ENCODE data around the gene PML. TPM values are rescaled to one million over a fixed set of nuclear protein-coding genes. Genes with fewer than 3 reads are reported as not detected.

Gene PML
- total RNA-seq, 1 donor from 2014 or later, result 27.8 TPM

GRCh38 chr15:73947651-73948050 lies 46.9 kb upstream of the PML start:
- no peak for DNase-seq (ENCODE audit: low spot score, unreplicated experiment)
- H3K9me3 Mint-ChIP-seq (ENCODE audit: low read depth), result no peaks in the 10 kb centered on the region
- no peaks in the 10 kb centered on the region for H3K27me3 Mint-ChIP-seq
- no peak for TF ChIP-seq CTCF (IDR thresholded peaks at IDR 0.05; ENCODE audit: unreplicated experiment)
- H3K27ac Mint-ChIP-seq, result no peak overlapping the region
- H3K4me3 Mint-ChIP-seq (ENCODE audit: low read depth), result no peak overlapping the region
- H3K4me1 Mint-ChIP-seq (ENCODE audit: low read depth), result peaks cover 5% of the 10 kb centered on the region
- no peaks in the 10 kb centered on the region for H3K36me3 Mint-ChIP-seq (ENCODE audit: insufficient read depth)

- DNase-seq (ENCODE audit: low spot score, unreplicated experiment), result no peak
- no peaks in the 10 kb centered on the region for H3K36me3 Mint-ChIP-seq (ENCODE audit: insufficient read depth)
- TF ChIP-seq CTCF (IDR thresholded peaks at IDR 0.05; ENCODE audit: unreplicated experiment), result no peak
- H3K27ac Mint-ChIP-seq, result no peak overlapping the region
- no peaks in the 10 kb centered on the region for H3K9me3 Mint-ChIP-seq (ENCODE audit: low read depth)
- H3K27me3 Mint-ChIP-seq, result no peaks in the 10 kb centered on the region
- H3K4me1 Mint-ChIP-seq (ENCODE audit: low read depth), result peaks cover 5% of the 10 kb centered on the region
- no peak overlapping the region for H3K4me3 Mint-ChIP-seq (ENCODE audit: low read depth)
These were observed 46.1 kb upstream of the PML start for GRCh38 chr15:73948396-73948795.

- TF ChIP-seq CTCF (IDR thresholded peaks at IDR 0.05; ENCODE audit: unreplicated experiment), result no peak
- Mint-ChIP-seq H3K4me3 (ENCODE audit: low read depth) (no peak overlapping the region), H3K36me3 (ENCODE audit: insufficient read depth) (no peaks in the 10 kb centered on the region), H3K4me1 (ENCODE audit: low read depth) (peaks cover 1% of the 10 kb centered on the region), H3K9me3 (ENCODE audit: low read depth) (no peaks in the 10 kb centered on the region), H3K27me3 (no peaks in the 10 kb centered on the region), H3K27ac (no peak overlapping the region)
- no peak for DNase-seq (ENCODE audit: low spot score, unreplicated experiment)
These were observed 45.5 kb upstream of the PML start for GRCh38 chr15:73948982-73949381.

GRCh38 chr15:73949496-73949895 lies 45.0 kb upstream of the PML start:
- H3K36me3 Mint-ChIP-seq (ENCODE audit: insufficient read depth), result no peaks in the 10 kb centered on the region
- H3K4me1 Mint-ChIP-seq (ENCODE audit: low read depth), result peaks cover 1% of the 10 kb centered on the region
- H3K9me3 Mint-ChIP-seq (ENCODE audit: low read depth), result no peaks in the 10 kb centered on the region
- no peaks in the 10 kb centered on the region for H3K27me3 Mint-ChIP-seq
- H3K27ac Mint-ChIP-seq, result no peak overlapping the region
- no peak overlapping the region for H3K4me3 Mint-ChIP-seq (ENCODE audit: low read depth)
- no peak for DNase-seq (ENCODE audit: low spot score, unreplicated experiment)
- TF ChIP-seq CTCF (IDR thresholded peaks at IDR 0.05; ENCODE audit: unreplicated experiment), result no peak

GRCh38 chr15:73950479-73950830 lies 44.1 kb upstream of the PML start:
- TF ChIP-seq CTCF (IDR thresholded peaks at IDR 0.05; ENCODE audit: unreplicated experiment), result no peak
- Mint-ChIP-seq H3K4me1 (ENCODE audit: low read depth) (peaks cover 1% of the 10 kb centered on the region), H3K4me3 (ENCODE audit: low read depth) (no peak overlapping the region), H3K36me3 (ENCODE audit: insufficient read depth) (no peaks in the 10 kb centered on the region), H3K27me3 (no peaks in the 10 kb centered on the region), H3K27ac (no peak overlapping the region), H3K9me3 (ENCODE audit: low read depth) (no peaks in the 10 kb centered on the region)
- no peak for DNase-seq (ENCODE audit: low spot score, unreplicated experiment)

Measured in progenitor cell of endocrine pancreas (in vitro differentiated cells).